K562 (cell line): ENCODE data around the gene SLC4A2. TPM values are rescaled to one million over a fixed set of nuclear protein-coding genes. Genes with fewer than 3 reads are reported as not detected.
A peak's percentile ranks its signal among the peaks of the same experiment; 100 is the strongest.

Experiments used
- ATF7 ChIP-seq: fragments of 450-650 bp; IDR thresholded peaks from 2 replicates; pipeline ENCODE4 v1.7.1; 2014; ENCODE audit warnings: mild to moderate bottlenecking, moderate library complexity
- CAMTA2 ChIP-seq: fragments of 250-450 bp; sonication (Bioruptor Pico); conservative IDR thresholded peaks from 2 replicates; pipeline ENCODE4 v1.5.1; 2022
- CBX5 ChIP-seq: IDR thresholded peaks from 2 replicates; pipeline ENCODE4 v1.6.1; 2014; ENCODE audit warnings: low read depth, borderline replicate concordance
- FOXJ3 ChIP-seq: sonication (generic); formaldehyde crosslinking; IDR thresholded peaks from 2 replicates; pipeline ENCODE4 v1.4.0; 2020; ENCODE audit warnings: mild to moderate bottlenecking, missing genetic modification reagents
- JUND ChIP-seq, 2 experiments: IDR thresholded peaks; 2 replicates in 1 of 2; 3 replicates in 1 of 2; pipeline ENCODE4 v1.6.1; 2011; ENCODE audit warnings: borderline replicate concordance in 2 of 2, low read depth in 2 of 2, low read length in 2 of 2, improper control_type of control experiment in 1 of 2, missing biosample characterization in 1 of 2, missing genetic modification characterization in 1 of 2, missing genetic modification reagents in 1 of 2
- RNF2 ChIP-seq: sonication (generic); IDR thresholded peaks from 2 replicates; pipeline ENCODE4 v1.6.1; 2016
- ZC3H4 ChIP-seq: sonication (generic); formaldehyde crosslinking; IDR thresholded peaks from 2 replicates; pipeline ENCODE4 v1.9.0; 2021; ENCODE audit warnings: missing genetic modification reagents, borderline replicate concordance
- ZNF431 ChIP-seq: sonication (generic); formaldehyde crosslinking; IDR thresholded peaks from 2 replicates; pipeline ENCODE4 v1.8.0; 2022; ENCODE audit warnings: mild to moderate bottlenecking, missing genetic modification reagents
- ZSCAN32 ChIP-seq: fragments of 450-650 bp; formaldehyde crosslinking; IDR thresholded peaks from 2 replicates; pipeline ENCODE4 v1.4.0; 2020; ENCODE audit warnings: mild to moderate bottlenecking, moderate library complexity
- polyA plus RNA-seq, 8 experiments: library from polyadenylated mRNA; depleted of rRNA in 4 of 8; stranded (reverse) in 5 of 8; unstranded in 3 of 8; fragments of >200 nt; fragmentation: Nextera tagmentation in 2 of 8; fragmentation: Illumina TruSeq in 1 of 8; extraction: Ambion mirVana in 2 of 8; extraction: Trizol in 1 of 8; gene quantifications; 2 replicates each; pipeline versions ENCODE4 v1.2.1 to v1.2.3, GENCODE V29; 2011 to 2014; ENCODE audit warnings: inconsistent platforms in 1 of 8, missing spikeins in 1 of 8
- total RNA-seq, 7 experiments: library from RNA; depleted of rRNA in 6 of 7; stranded (reverse); fragments of >200 nt in 6 of 7; fragmentation: Illumina TruSeq in 2 of 7; extraction: Trizol in 2 of 7; gene quantifications; 2 replicates each; pipeline versions ENCODE4 v1.2.1 to v1.2.3, GENCODE V29; 2011 to 2021; ENCODE audit warnings: low replicate concordance in 1 of 7
- TF ChIP-seq, protein P1 (sequence below): fragments of 200-600 bp; sonication (generic); IDR thresholded peaks from one replicate; pipeline ENCODE4 v1.6.1; 2012; ENCODE audit warnings: mild to moderate bottlenecking, low read depth, low read length, inconsistent platforms
- TF ChIP-seq, protein P2 (sequence below): fragments of 450-650 bp; formaldehyde crosslinking; IDR thresholded peaks from 2 replicates; pipeline ENCODE4 v1.4.0; 2020; ENCODE audit warnings: mild to moderate bottlenecking, moderate library complexity
- TF ChIP-seq, protein P3 (sequence below): sonication (generic); formaldehyde crosslinking; IDR thresholded peaks from 2 replicates; pipeline ENCODE4 v1.8.0; 2022; ENCODE audit warnings: mild to moderate bottlenecking, missing genetic modification reagents

SLC4A2 gene
- total and polyA plus RNA-seq, 9 of the 15 experiments (the other 6 are each of a cell fraction or from before 2014, with no cell fraction given), result 11.4 to 375 (median 130) TPM

DNA sequence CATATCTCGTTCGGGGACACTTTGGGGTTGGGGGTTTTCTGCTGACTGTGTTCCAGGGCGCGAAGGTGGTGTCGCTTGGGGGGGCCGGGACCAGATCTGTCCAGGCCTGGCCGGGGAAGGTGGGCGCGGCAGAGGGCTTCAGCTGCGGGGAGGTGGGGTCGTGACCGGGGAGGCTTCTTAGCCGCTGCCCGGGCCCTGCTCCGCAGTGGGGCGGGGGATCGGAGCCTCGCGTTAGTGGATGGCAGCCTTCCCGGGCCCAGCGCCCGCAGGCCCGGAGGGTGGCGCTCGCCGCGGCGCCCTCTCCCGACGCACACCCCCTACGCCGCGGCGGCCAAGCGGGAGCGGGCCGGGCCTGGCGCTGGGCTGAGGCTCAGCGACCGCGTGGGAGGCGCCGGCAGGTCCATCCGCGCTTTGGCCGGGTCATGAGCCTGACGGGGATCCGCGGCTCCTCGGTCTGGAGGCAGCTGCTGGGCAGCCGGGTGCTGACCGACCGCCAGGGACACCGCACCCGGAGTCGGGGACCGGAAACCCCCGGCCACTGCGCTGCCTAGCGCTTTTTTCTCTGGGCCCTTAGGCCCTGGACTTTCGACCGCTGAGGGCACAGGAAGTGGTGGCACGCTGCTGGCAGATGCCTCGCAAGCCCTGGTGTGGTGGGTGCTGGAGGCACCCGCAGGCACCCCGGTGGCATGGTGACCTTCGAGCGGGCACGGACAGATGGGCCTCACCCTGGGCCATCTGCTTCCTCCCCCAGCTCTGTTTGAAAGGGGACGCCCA, 28.0 kb downstream of the SLC4A2 start (continued):
- TF ChIP-seq, protein P1, sequence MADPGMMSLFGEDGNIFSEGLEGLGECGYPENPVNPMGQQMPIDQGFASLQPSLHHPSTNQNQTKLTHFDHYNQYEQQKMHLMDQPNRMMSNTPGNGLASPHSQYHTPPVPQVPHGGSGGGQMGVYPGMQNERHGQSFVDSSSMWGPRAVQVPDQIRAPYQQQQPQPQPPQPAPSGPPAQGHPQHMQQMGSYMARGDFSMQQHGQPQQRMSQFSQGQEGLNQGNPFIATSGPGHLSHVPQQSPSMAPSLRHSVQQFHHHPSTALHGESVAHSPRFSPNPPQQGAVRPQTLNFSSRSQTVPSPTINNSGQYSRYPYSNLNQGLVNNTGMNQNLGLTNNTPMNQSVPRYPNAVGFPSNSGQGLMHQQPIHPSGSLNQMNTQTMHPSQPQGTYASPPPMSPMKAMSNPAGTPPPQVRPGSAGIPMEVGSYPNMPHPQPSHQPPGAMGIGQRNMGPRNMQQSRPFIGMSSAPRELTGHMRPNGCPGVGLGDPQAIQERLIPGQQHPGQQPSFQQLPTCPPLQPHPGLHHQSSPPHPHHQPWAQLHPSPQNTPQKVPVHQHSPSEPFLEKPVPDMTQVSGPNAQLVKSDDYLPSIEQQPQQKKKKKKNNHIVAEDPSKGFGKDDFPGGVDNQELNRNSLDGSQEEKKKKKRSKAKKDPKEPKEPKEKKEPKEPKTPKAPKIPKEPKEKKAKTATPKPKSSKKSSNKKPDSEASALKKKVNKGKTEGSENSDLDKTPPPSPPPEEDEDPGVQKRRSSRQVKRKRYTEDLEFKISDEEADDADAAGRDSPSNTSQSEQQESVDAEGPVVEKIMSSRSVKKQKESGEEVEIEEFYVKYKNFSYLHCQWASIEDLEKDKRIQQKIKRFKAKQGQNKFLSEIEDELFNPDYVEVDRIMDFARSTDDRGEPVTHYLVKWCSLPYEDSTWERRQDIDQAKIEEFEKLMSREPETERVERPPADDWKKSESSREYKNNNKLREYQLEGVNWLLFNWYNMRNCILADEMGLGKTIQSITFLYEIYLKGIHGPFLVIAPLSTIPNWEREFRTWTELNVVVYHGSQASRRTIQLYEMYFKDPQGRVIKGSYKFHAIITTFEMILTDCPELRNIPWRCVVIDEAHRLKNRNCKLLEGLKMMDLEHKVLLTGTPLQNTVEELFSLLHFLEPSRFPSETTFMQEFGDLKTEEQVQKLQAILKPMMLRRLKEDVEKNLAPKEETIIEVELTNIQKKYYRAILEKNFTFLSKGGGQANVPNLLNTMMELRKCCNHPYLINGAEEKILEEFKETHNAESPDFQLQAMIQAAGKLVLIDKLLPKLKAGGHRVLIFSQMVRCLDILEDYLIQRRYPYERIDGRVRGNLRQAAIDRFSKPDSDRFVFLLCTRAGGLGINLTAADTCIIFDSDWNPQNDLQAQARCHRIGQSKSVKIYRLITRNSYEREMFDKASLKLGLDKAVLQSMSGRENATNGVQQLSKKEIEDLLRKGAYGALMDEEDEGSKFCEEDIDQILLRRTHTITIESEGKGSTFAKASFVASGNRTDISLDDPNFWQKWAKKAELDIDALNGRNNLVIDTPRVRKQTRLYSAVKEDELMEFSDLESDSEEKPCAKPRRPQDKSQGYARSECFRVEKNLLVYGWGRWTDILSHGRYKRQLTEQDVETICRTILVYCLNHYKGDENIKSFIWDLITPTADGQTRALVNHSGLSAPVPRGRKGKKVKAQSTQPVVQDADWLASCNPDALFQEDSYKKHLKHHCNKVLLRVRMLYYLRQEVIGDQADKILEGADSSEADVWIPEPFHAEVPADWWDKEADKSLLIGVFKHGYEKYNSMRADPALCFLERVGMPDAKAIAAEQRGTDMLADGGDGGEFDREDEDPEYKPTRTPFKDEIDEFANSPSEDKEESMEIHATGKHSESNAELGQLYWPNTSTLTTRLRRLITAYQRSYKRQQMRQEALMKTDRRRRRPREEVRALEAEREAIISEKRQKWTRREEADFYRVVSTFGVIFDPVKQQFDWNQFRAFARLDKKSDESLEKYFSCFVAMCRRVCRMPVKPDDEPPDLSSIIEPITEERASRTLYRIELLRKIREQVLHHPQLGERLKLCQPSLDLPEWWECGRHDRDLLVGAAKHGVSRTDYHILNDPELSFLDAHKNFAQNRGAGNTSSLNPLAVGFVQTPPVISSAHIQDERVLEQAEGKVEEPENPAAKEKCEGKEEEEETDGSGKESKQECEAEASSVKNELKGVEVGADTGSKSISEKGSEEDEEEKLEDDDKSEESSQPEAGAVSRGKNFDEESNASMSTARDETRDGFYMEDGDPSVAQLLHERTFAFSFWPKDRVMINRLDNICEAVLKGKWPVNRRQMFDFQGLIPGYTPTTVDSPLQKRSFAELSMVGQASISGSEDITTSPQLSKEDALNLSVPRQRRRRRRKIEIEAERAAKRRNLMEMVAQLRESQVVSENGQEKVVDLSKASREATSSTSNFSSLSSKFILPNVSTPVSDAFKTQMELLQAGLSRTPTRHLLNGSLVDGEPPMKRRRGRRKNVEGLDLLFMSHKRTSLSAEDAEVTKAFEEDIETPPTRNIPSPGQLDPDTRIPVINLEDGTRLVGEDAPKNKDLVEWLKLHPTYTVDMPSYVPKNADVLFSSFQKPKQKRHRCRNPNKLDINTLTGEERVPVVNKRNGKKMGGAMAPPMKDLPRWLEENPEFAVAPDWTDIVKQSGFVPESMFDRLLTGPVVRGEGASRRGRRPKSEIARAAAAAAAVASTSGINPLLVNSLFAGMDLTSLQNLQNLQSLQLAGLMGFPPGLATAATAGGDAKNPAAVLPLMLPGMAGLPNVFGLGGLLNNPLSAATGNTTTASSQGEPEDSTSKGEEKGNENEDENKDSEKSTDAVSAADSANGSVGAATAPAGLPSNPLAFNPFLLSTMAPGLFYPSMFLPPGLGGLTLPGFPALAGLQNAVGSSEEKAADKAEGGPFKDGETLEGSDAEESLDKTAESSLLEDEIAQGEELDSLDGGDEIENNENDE, result no peak
- no peak for TF ChIP-seq FOXJ3 (CRISPR knock-in tag)
- TF ChIP-seq ZNF431, result no peak; the same call in 1 of the 2 replicates
- TF ChIP-seq ATF7, result peak; percentile 54
- TF ChIP-seq CAMTA2 (CRISPR knock-in tag), result no peak
- no peak for TF ChIP-seq CBX5
- TF ChIP-seq, protein P2, sequence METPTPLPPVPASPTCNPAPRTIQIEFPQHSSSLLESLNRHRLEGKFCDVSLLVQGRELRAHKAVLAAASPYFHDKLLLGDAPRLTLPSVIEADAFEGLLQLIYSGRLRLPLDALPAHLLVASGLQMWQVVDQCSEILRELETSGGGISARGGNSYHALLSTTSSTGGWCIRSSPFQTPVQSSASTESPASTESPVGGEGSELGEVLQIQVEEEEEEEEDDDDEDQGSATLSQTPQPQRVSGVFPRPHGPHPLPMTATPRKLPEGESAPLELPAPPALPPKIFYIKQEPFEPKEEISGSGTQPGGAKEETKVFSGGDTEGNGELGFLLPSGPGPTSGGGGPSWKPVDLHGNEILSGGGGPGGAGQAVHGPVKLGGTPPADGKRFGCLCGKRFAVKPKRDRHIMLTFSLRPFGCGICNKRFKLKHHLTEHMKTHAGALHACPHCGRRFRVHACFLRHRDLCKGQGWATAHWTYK (CRISPR knock-in tag), result no peak
- no peak for TF ChIP-seq ZC3H4 (CRISPR knock-in tag)
- 0 out of 2 replicates have a peak, but pooled peaks have one; percentile 13 for TF ChIP-seq ZSCAN32 (CRISPR knock-in tag)
- TF ChIP-seq, protein P3, sequence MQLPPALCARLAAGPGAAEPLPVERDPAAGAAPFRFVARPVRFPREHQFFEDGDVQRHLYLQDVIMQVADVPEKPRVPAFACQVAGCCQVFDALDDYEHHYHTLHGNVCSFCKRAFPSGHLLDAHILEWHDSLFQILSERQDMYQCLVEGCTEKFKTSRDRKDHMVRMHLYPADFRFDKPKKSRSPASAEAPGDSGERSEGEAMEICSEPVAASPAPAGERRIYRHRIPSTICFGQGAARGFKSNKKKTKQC, result no peak
- TF ChIP-seq JUND (IDR thresholded peaks at IDR 0.05; ENCODE audit: borderline replicate concordance, low read depth, low read length), result no peak
- no peak; the same call in 2 of the 3 replicates for TF ChIP-seq JUND (tag; IDR thresholded peaks at IDR 0.05; ENCODE audit: borderline replicate concordance, low read depth, low read length)
- no peak for TF ChIP-seq RNF2
